Dendritic cell treated with granulocyte-macrophage colony-stimulating factor and Interleukin-4, amounts not matched to agents 40 ng/mL and 50 ng/mL, for 4 days (primary cell): ENCODE measurements around the gene ADORA2A.

Experiments
- H3K27ac Mint-ChIP-seq: one replicate; pipeline ENCODE4 v1.8.0; 2022; ENCODE audit warnings: mild to moderate bottlenecking, mixed read lengths
- H3K27me3 Mint-ChIP-seq: one replicate; pipeline ENCODE4 v1.8.0; 2022; ENCODE audit warnings: mild to moderate bottlenecking, mixed read lengths
- H3K36me3 Mint-ChIP-seq: one replicate; pipeline ENCODE4 v1.8.0; 2022; ENCODE audit warnings: low read depth, mixed read lengths
- H3K4me1 Mint-ChIP-seq: one replicate; pipeline ENCODE4 v1.8.0; 2022; ENCODE audit warnings: low read depth, mixed read lengths
- H3K4me3 Mint-ChIP-seq: one replicate; pipeline ENCODE4 v1.8.0; 2022; ENCODE audit warnings: mild to moderate bottlenecking, moderate library complexity, mixed read lengths
- H3K9me3 Mint-ChIP-seq: one replicate; pipeline ENCODE4 v1.8.0; 2022; ENCODE audit warnings: mixed read lengths
- intact Hi-C: fragments of 100-400 bp; cut with micrococcal nuclease; formaldehyde crosslinking; loops from one replicate; pipeline ENCODE4 v1.15.0; 2022

ADORA2A gene

GRCh38 chr22:24408630-24409029 lies 18.8 kb upstream of the ADORA2A start:
- H3K27ac Mint-ChIP-seq = no peak overlapping the region
- no peak overlapping the region for H3K4me3 Mint-ChIP-seq
- no peaks in the 10 kb centered on the region for H3K27me3 Mint-ChIP-seq
- H3K4me1 Mint-ChIP-seq = peaks cover 43% of the 10 kb centered on the region
- H3K9me3 Mint-ChIP-seq = peaks cover 7% of the 10 kb centered on the region
- peaks cover 73% of the 10 kb centered on the region for H3K36me3 Mint-ChIP-seq
- intact Hi-C loops = no loop called here

- H3K4me1 Mint-ChIP-seq = peaks cover 32% of the 10 kb centered on the region
- H3K9me3 Mint-ChIP-seq = peaks cover 5% of the 10 kb centered on the region
- no peak overlapping the region for H3K4me3 Mint-ChIP-seq
- H3K36me3 Mint-ChIP-seq = peaks cover 73% of the 10 kb centered on the region
- intact Hi-C loops = no loop called here
- H3K27me3 Mint-ChIP-seq = no peaks in the 10 kb centered on the region
- no peak overlapping the region for H3K27ac Mint-ChIP-seq
Observed at GRCh38 chr22:24409707-24410106, 17.7 kb upstream of the ADORA2A start.

GRCh38 chr22:24410110-24410856 lies 17.1 kb upstream of the ADORA2A start:
- Mint-ChIP-seq H3K36me3 (peaks cover 73% of the 10 kb centered on the region), H3K4me3 (no peak overlapping the region), H3K27ac (no peak overlapping the region), H3K9me3 (no peaks in the 10 kb centered on the region), H3K4me1 (peaks cover 27% of the 10 kb centered on the region), H3K27me3 (no peaks in the 10 kb centered on the region)
- intact Hi-C loops = no loop called here

- H3K27ac Mint-ChIP-seq = no peak overlapping the region
- no peaks in the 10 kb centered on the region for H3K9me3 Mint-ChIP-seq
- no peak overlapping the region for H3K4me3 Mint-ChIP-seq
- peaks cover 18% of the 10 kb centered on the region for H3K4me1 Mint-ChIP-seq
- peaks cover 74% of the 10 kb centered on the region for H3K36me3 Mint-ChIP-seq
- intact Hi-C loops = no loop called here
- H3K27me3 Mint-ChIP-seq = no peaks in the 10 kb centered on the region
Observed at GRCh38 chr22:24411256-24412004, 16.0 kb upstream of the ADORA2A start.

GRCh38 chr22:24412274-24412673 lies 15.1 kb upstream of the ADORA2A start:
- Mint-ChIP-seq H3K27me3 (no peaks in the 10 kb centered on the region), H3K4me1 (peaks cover 10% of the 10 kb centered on the region), H3K27ac (no peak overlapping the region), H3K9me3 (no peaks in the 10 kb centered on the region), H3K4me3 (no peak overlapping the region), H3K36me3 (peaks cover 76% of the 10 kb centered on the region)
- intact Hi-C loops = no loop called here

GRCh38 chr22:24413271-24413670 lies 14.1 kb upstream of the ADORA2A start:
- intact Hi-C loops = no loop called here
- Mint-ChIP-seq H3K9me3 (no peaks in the 10 kb centered on the region), H3K27ac (no peak overlapping the region), H3K36me3 (peaks cover 74% of the 10 kb centered on the region), H3K27me3 (no peaks in the 10 kb centered on the region), H3K4me3 (no peak overlapping the region), H3K4me1 (no peaks in the 10 kb centered on the region)

- H3K27ac Mint-ChIP-seq = no peak overlapping the region
Observed at GRCh38 chr22:24413736-24414385, 13.5 kb upstream of the ADORA2A start.

GRCh38 chr22:24414523-24414922 lies 12.9 kb upstream of the ADORA2A start:
- H3K4me1 Mint-ChIP-seq = peaks cover 5% of the 10 kb centered on the region
- H3K36me3 Mint-ChIP-seq = peaks cover 69% of the 10 kb centered on the region
- no peak overlapping the region for H3K4me3 Mint-ChIP-seq
- H3K9me3 Mint-ChIP-seq = no peaks in the 10 kb centered on the region
- H3K27me3 Mint-ChIP-seq = peaks cover 4% of the 10 kb centered on the region
- H3K27ac Mint-ChIP-seq = no peak overlapping the region
- intact Hi-C loops = no loop called here

More at GRCh38 chr22:24413736-24414385, 13.5 kb upstream of the ADORA2A start:
- no peaks in the 10 kb centered on the region for H3K4me1 Mint-ChIP-seq
- intact Hi-C loops = no loop called here
- H3K36me3 Mint-ChIP-seq = peaks cover 72% of the 10 kb centered on the region
- H3K4me3 Mint-ChIP-seq = no peak overlapping the region
- H3K9me3 Mint-ChIP-seq = no peaks in the 10 kb centered on the region
- no peaks in the 10 kb centered on the region for H3K27me3 Mint-ChIP-seq

- peaks cover 69% of the 10 kb centered on the region for H3K36me3 Mint-ChIP-seq
- intact Hi-C loops = no loop called here
- H3K4me1 Mint-ChIP-seq = peaks cover 11% of the 10 kb centered on the region
- peaks cover 6% of the 10 kb centered on the region for H3K27me3 Mint-ChIP-seq
- H3K9me3 Mint-ChIP-seq = no peaks in the 10 kb centered on the region
- no peak overlapping the region for H3K4me3 Mint-ChIP-seq
- H3K27ac Mint-ChIP-seq = no peak overlapping the region
Observed at GRCh38 chr22:24414984-24415945, 12.1 kb upstream of the ADORA2A start.

- no peaks in the 10 kb centered on the region for H3K9me3 Mint-ChIP-seq
- no peak overlapping the region for H3K4me3 Mint-ChIP-seq
- H3K27ac Mint-ChIP-seq = no peak overlapping the region
- peaks cover 9% of the 10 kb centered on the region for H3K27me3 Mint-ChIP-seq
- intact Hi-C loops = no loop called here
- peaks cover 13% of the 10 kb centered on the region for H3K4me1 Mint-ChIP-seq
- H3K36me3 Mint-ChIP-seq = peaks cover 69% of the 10 kb centered on the region
Observed at GRCh38 chr22:24416095-24416494, 11.3 kb upstream of the ADORA2A start.

- Mint-ChIP-seq H3K9me3 (no peaks in the 10 kb centered on the region), H3K27me3 (peaks cover 13% of the 10 kb centered on the region), H3K27ac (no peak overlapping the region), H3K4me3 (no peak overlapping the region), H3K36me3 (peaks cover 66% of the 10 kb centered on the region), H3K4me1 (peaks cover 17% of the 10 kb centered on the region)
- intact Hi-C loops = no loop called here
Observed at GRCh38 chr22:24416611-24417010, 10.8 kb upstream of the ADORA2A start.

GRCh38 chr22:24417200-24417599 lies 10.2 kb upstream of the ADORA2A start:
- Mint-ChIP-seq H3K36me3 (peaks cover 60% of the 10 kb centered on the region), H3K27ac (no peak overlapping the region), H3K4me1 (peaks cover 18% of the 10 kb centered on the region), H3K4me3 (no peak overlapping the region), H3K9me3 (no peaks in the 10 kb centered on the region), H3K27me3 (peaks cover 16% of the 10 kb centered on the region)
- intact Hi-C loops = no loop called here

- Mint-ChIP-seq H3K4me3 (no peak overlapping the region), H3K9me3 (no peaks in the 10 kb centered on the region), H3K27ac (no peak overlapping the region), H3K36me3 (peaks cover 51% of the 10 kb centered on the region), H3K4me1 (peaks cover 24% of the 10 kb centered on the region), H3K27me3 (peaks cover 21% of the 10 kb centered on the region)
- intact Hi-C loops = no loop called here
Observed at GRCh38 chr22:24417901-24418641, 9.3 kb upstream of the ADORA2A start.
